ENCODE measurements around the gene ADARB2. TPM values are rescaled to one million over a fixed set of nuclear protein-coding genes. Genes with fewer than 3 reads are reported as not detected.

The ADARB2 gene
- total and polyA plus RNA-seq, 8 donors: 0.41 to 0.92 (median 0.76) TPM

GRCh38 chr10:1448252-1448930 is 288.9 kb downstream of the ADARB2 start:
- Histone ChIP-seq H3K27ac (no peak overlapping the region), H3K9me3 (no peaks in the 10 kb centered on the region), H3K4me3 (no peak overlapping the region), H3K4me1 (no peaks in the 10 kb centered on the region), H3K27me3 (no peaks in the 10 kb centered on the region), H3K36me3 (no peaks in the 10 kb centered on the region)
- ATAC-seq: peak; percentile 57
- TF ChIP-seq CTCF (IDR thresholded peaks at IDR 0.05): no peak
- peak in 2 of 4 donors; percentile 65 to 77 for DNase-seq
- intact Hi-C loops (cut with DNase I): no loop called here

GRCh38 chr10:1444826-1445225 is 292.5 kb downstream of the ADARB2 start:
- no peak for ATAC-seq
- H3K4me3 ChIP-seq: no peak overlapping the region

GRCh38 chr10:1440897-1441296 is 296.4 kb downstream of the ADARB2 start:
- Histone ChIP-seq H3K4me1 (no peaks in the 10 kb centered on the region), H3K27ac (no peak overlapping the region), H3K4me3 (no peak overlapping the region), H3K36me3 (no peaks in the 10 kb centered on the region), H3K9me3 (no peaks in the 10 kb centered on the region), H3K27me3 (no peaks in the 10 kb centered on the region)
- intact Hi-C loops (cut with DNase I): no loop called here
- no peak for TF ChIP-seq CTCF (IDR thresholded peaks at IDR 0.05)
- ATAC-seq (no peak), DNase-seq (no peak)

More at GRCh38 chr10:1444826-1445225, 292.5 kb downstream of the ADARB2 start:
- H3K9me3 ChIP-seq: no peaks in the 10 kb centered on the region
- TF ChIP-seq CTCF (IDR thresholded peaks at IDR 0.05): no peak
- no peak for DNase-seq
- intact Hi-C loops (cut with DNase I): no loop called here
- H3K4me1 ChIP-seq: no peaks in the 10 kb centered on the region
- no peaks in the 10 kb centered on the region for H3K27me3 ChIP-seq
- H3K36me3 ChIP-seq: no peaks in the 10 kb centered on the region
- no peak overlapping the region for H3K27ac ChIP-seq

- no peak overlapping the region for H3K27ac ChIP-seq
- ATAC-seq: no peak
- H3K4me3 ChIP-seq: no peak overlapping the region
- H3K9me3 ChIP-seq: peaks cover 0 to 16% of the 10 kb centered on the region in 2 donors
- H3K4me1 ChIP-seq: no peaks in the 10 kb centered on the region
- no peaks in the 10 kb centered on the region for H3K27me3 ChIP-seq
- intact Hi-C loops (cut with DNase I): no loop called here
- TF ChIP-seq CTCF (IDR thresholded peaks at IDR 0.05): no peak
- H3K36me3 ChIP-seq: no peaks in the 10 kb centered on the region
- DNase-seq: no peak
Measured at GRCh38 chr10:1434912-1435692, 302.2 kb downstream of the ADARB2 start.

- TF ChIP-seq CTCF (IDR thresholded peaks at IDR 0.05): no peak
- ATAC-seq (no peak), DNase-seq (no peak)
- Histone ChIP-seq H3K36me3 (no peaks in the 10 kb centered on the region), H3K27ac (no peak overlapping the region), H3K9me3 (peaks cover 0 to 19% of the 10 kb centered on the region in 2 donors), H3K27me3 (no peaks in the 10 kb centered on the region), H3K4me3 (no peak overlapping the region), H3K4me1 (no peaks in the 10 kb centered on the region)
- intact Hi-C loops (cut with DNase I): no loop called here
Measured at GRCh38 chr10:1434202-1434601, 303.1 kb downstream of the ADARB2 start.
